Right ventricle myocardium superior (tissue), 1 donor: Measurements from ENCODE around the gene AP1G2. TPM values are rescaled to one million over a fixed set of nuclear protein-coding genes. Genes with fewer than 3 reads are reported as not detected.

Experiments
- ATAC-seq: fragments of 200-7000 bp; cut with Tn5 transposase; one replicate; pipeline ENCODE4 v1.9.1; 2020; ENCODE audit warnings: mild to moderate bottlenecking; ENCODE audit not compliant: poor library complexity
- DNase-seq: peaks from one replicate; pipeline ENCODE4 v3.0.0-alpha.2; 2020
- intact Hi-C: fragments of 100-400 bp; cut with DNase I; formaldehyde crosslinking; loops from one replicate; pipeline ENCODE4 v1.11.2; 2022
- total RNA-seq: library from RNA; stranded (reverse); fragmentation: NEBNext Ultra II Directional; extraction: Animal tissue kit (Norgen Biotek cat#: 25700); gene quantifications from one replicate; pipeline ENCODE4 v1.2.1, GENCODE V29; 2021
- donor health status: DM: no; HTN: yes; CAD: no; lungs with severe emphysema.

AP1G2 gene
- total RNA-seq, 1 donor from 2014 or later: 10.7 TPM

- DNase-seq (no peak), ATAC-seq (no peak)
- intact Hi-C loops: loop anchor here (10.0 kb wide), 2 partner anchors 239 to 299 kb away; partner anchors contain the start of gene PABPN1
Measured at GRCh38 chr14:23563473-23564180, 4.0 kb downstream of the AP1G2 start.

GRCh38 chr14:23562822-23563472 is 4.6 kb downstream of the AP1G2 start:
- peak; percentile 34 for ATAC-seq
- DNase-seq: no peak
- intact Hi-C loops: loop anchor here (1.0 to 10.0 kb wide), 3 partner anchors 85 to 298 kb away; partner anchors contain the start of gene PABPN1

- intact Hi-C loops: loop anchor here (1.0 to 10.0 kb wide), 3 partner anchors 84 to 297 kb away; partner anchors contain the start of gene PABPN1
- ATAC-seq (no peak), DNase-seq (no peak)
Measured at GRCh38 chr14:23561873-23562821, 5.4 kb downstream of the AP1G2 start.

DNA sequence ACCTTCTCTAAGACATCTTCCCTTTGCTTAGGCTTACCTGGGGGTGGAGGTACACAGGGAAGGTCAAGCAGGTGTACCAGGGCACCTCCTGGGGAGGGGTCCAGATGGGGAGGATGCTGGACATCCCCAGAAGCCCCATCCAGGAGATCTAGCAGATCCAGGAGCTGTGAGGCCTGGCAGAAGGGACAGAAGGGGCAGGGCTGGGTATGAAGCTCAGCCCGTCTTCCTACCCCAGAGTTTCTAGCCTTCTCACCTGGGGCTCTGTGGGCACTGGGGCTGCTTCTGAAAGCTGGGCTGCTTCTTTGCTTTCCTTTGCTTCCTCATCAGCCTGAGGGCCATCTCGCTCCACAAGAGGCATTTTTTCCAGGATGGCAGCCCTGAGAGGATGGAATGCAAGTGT is 6.3 kb downstream of the AP1G2 start:
- ATAC-seq (no peak), DNase-seq (no peak)
- intact Hi-C loops: loop anchor here (10.0 kb wide), 2 partner anchors 236 to 296 kb away; partner anchors contain the start of gene PABPN1

DNA sequence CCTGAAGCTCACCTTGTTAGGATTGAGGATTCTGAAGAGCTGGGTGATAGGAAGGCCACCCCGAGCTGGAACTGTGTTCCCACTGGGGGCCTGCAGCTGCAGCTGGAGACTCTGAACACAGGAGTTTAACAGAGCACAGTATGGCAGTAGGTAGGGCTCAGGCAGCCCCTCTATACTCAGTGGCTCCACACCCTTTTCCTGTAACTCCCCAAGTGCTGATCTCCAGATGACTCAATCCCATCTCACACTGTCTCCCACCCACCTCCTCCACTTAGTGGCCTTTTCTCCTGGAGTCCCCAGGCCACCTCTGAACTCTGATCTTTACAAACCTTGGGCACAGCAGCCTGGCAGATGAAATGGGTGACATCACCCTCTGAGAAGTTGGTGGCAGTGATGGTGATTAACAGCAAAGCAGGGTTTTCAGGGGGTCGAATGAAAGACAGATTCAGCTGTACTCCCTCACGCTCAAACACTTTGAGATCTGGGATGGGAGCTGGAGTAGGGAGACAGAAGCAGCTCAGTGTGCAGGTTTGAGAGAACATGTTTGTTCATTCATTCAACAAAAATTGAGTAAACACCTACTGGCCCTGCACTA is 7.6 kb downstream of the AP1G2 start:
- ATAC-seq: no peak
- intact Hi-C loops: loop anchor here (10.0 kb wide), 2 partner anchors 235 to 295 kb away; partner anchors contain the start of gene PABPN1

DNA sequence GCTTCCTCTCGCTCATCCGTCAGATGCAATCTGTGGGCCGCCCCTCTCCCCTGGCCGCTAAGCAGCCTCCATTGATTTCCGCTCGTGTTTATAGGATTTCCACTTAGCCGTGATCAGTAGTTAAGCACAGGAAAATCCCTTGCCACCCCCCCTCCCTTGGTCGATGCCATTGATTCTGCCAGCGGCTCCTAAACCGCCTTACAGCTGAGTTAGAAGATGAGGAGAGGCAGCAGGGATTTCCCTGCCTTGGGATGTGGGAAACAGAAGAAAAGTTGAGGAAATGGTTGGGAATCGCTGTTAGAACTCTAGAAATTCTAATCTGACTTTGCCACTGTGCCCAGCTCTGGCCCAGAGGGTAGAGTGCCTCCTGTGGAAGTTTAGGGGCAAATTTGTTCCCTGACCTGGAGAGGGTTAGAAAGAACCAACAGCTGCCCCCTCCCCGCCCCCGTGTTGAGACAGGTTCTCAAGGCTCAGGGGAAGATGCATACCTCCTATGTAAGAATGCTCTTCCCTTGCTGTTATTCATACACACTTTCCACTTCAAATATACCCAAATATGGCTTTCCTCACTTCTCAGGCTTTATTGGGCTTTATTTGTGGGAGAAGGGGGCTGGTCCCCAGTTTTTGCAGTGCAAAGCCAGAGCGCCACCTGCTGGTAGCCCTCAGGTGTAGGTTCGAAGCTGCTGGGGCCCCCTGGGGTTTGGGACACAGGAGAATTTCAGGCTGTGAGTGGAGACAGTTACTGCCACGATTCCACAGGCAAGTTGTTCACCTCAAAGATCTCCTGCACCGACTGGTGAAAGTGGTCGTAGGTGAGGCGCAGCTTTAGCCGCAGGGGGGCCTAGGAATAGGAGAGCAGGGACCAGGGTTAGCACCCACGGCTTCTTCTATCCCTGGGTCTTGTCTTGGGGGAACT is 8.3 kb downstream of the AP1G2 start:
- DNase-seq (peak; percentile 70), ATAC-seq (no peak)
- intact Hi-C loops: no loop called here

More for the DNA sequence above, 7.6 kb downstream of the AP1G2 start:
- DNase-seq: no peak

DNA sequence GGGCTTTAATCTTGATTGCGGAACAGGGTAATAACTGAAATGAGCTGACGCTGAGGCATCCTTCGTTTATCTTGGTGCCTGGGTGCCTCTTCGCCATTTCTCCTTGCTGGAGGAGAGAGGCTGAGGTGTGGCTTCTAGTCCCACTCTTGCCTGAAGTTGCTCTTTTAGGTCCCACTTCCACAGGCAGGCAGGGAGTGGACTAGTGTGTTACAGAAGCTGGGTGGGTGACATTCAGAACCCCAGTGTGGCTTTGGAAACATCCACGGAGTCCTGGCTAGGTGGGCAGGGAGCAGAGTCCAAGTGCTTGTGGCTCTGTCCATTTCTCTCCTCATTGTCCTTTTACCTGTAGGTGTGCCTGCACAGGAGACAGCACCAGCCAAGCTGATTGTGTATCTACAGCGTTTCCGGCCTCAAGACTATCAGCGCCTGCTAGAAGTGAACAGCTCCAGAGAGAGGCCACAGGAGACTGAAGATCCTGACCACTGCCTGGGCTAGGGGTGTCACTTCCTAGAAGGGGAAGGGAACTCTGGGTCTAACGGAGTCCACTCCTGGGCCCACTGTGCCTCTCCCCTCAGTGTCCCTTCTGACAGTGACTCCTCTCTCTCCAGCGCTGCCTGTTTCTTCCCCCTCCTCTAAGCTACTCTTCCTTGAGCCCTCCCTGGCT is 9.1 kb downstream of the AP1G2 start:
- no peak for DNase-seq
- ATAC-seq: no peak
- intact Hi-C loops: no loop called here

DNA sequence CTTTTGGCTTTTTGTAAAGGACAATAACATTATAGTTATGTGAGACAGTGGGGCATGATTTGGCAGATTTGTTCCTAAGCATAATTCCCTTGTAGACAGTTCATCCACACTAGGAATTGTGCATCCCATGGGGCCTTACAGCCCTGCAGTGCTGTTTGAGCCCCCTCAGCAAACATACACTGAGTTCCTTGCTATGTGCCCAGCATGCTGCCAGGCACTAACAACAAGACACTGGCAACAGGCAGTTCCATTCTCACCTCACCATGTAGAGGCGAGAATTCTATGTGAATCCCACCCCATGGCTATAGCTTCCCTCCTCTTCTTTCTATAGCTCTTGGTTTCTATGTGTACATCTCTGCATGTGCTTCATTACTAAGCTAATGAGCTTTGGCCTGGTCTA is 9.6 kb downstream of the AP1G2 start:
- intact Hi-C loops: no loop called here
- no peak for ATAC-seq
- DNase-seq: no peak

- DNase-seq (no peak), ATAC-seq (no peak)
- intact Hi-C loops: no loop called here
Measured at GRCh38 chr14:23557521-23557920, 10.1 kb downstream of the AP1G2 start.

DNA sequence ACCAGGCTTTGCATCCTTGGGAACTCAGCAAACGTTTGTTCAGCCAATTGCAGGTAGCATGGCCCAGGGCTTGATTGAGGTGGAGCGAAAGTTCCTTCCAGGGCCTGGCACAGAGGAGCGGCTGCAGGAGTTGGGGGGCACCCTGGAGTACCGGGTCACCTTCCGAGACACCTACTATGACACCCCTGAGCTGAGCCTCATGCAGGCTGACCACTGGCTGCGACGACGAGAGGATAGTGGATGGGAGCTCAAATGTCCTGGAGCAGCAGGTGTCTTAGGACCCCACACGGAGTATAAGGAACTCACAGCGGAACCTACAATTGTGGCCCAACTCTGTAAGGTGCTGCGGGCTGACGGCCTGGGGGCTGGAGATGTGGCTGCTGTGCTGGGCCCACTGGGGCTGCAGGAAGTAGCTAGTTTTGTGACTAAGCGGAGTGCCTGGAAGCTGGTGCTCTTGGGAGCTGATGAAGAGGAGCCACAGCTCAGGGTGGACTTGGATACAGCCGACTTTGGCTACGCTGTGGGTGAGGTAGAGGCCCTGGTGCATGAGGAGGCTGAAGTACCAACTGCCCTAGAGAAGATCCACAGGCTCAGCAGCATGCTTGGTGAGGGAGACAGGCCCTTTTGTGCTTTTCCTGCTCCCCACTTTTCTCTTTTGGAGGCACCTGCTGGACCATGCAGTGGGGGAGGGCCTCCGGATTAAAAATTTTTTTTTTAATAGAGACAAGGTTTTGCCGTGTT is 10.7 kb downstream of the AP1G2 start:
- ATAC-seq (no peak), DNase-seq (no peak)
- intact Hi-C loops: no loop called here

DNA sequence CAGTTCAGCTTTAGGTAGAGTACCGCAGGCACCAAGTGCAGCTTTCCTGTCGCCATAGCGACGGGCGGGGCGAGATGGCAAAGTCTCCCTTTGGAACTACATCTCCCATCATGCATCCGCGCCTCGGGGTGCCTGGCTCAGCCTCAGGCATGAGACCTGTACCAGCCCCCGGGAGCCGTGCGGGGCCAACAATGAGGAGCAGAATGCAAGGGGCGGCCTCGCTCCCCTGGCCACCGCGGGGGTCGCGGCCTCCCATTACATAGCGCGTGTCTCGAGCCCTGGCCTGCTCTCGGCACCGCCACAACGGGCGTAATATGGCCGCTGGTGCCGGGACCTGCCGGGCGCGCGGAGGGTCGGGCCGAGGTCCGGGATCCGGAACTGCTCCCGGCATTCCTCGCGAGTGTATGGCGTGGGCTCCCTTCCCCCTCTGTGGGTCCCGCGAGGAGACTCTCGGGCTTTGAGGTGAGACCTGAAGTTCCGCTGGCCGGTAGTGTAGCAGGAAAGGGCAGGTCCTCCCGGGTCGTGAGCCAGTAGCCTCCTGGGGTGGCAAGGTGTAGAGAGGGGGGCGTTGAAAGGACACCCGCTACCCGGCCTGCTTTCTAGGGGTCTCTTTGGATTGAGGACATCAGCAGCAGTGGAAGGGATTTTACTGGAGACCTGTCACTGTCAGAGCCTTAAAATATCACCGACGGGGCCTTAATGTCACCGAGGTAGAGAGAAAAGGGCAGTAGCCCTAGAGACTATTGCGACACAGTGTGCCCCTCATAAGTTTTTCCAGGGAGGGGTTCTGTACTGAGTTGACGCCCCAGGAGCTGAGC is 11.5 kb downstream of the AP1G2 start, which contains the start of gene THTPA:
Gene THTPA (plus strand): TSS at position 390 of the 818 bp plus-strand sequence. CDS start 487 bp downstream, outside the sequence.
- DNase-seq: peak; percentile 97
- intact Hi-C loops: no loop called here
- ATAC-seq: peak; percentile 95

GRCh38 chr14:23555533-23555881 is 12.1 kb downstream of the AP1G2 start:
- DNase-seq: no peak
- intact Hi-C loops: no loop called here

GRCh38 chr14:23551266-23552028 is 16.1 kb downstream of the AP1G2 start, which contains the start of gene ZFHX2:
ZFHX2 (minus strand) TSS chr14:23551765; CDS start chr14:23535325, 16,440 bp downstream.
- DNase-seq (peak; percentile 90), ATAC-seq (peak; percentile 79)
- intact Hi-C loops: no loop called here

More at GRCh38 chr14:23555533-23555881, 12.1 kb downstream of the AP1G2 start:
- ATAC-seq: no peak

- ATAC-seq (peak; percentile 26), DNase-seq (peak; percentile 62)
- intact Hi-C loops: no loop called here
Measured at GRCh38 chr14:23550812-23551265, 16.8 kb downstream of the AP1G2 start.
